Measurements from ENCODE around the gene ZNF571. TPM values are rescaled to one million over a fixed set of nuclear protein-coding genes. Genes with fewer than 3 reads are reported as not detected.
A peak's percentile ranks its signal among the peaks of the same experiment; 100 is the strongest.

Gene ZNF571
- polyA plus RNA-seq, 1 of the 3 experiments (the other 2 are of a cell fraction), result 1.1 TPM

DNA sequence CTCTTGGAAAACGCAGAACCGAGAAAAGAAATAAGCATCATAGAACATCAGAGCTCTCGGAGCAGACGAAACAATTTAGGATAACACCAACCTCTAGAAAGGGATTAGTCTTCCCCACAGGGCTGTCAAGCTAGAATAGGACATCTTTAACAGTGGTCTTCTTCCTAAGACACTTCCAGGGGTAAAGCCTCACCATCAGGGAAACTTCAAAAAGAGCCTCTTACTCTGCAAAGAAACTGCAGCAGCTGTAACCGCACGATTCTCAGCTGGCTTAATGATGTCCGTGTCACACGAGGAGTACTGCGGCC is 642 bp downstream of the ZNF571 start:
- no peaks in the 10 kb centered on the region for H3K9me2 ChIP-seq
- POLR2A ChIA-PET, result interaction anchor here (1.0 to 2.3 kb wide), 3 partner anchors 61 to 516 kb away, joined by 3 to 14 read pairs (median 3); partner anchors contain the start of genes ZFP30, ZNF420 and ZNF793
- peak overlapping the region; percentile 98 for H2AFZ ChIP-seq (ENCODE audit: low read depth)

DNA sequence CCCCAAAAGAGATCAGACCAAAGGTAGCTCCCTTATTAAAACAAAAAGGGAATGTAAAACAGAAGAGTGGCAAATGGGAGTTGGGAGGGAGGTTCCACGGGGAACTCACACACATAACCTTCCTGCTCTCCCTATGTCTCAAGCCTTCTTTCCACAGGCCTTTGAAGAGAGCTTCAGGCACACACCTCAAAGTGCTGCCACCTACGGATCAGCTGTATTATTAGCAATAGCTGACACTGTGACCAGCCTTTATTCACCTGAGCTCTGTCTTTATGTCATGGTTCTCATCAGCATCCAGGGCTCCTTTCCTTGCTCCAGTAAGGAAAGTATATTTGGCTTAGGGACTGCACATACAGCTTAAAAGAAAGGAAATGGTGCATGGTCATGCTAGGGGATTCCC is 11.3 kb downstream of the ZNF571 start:
- TF ChIP-seq NFIC (IDR thresholded peaks at IDR 0.05; ENCODE audit: borderline replicate concordance) (no peak), JUND (IDR thresholded peaks at IDR 0.05) (no peak), RAD21 (IDR thresholded peaks at IDR 0.05; ENCODE audit: low read length) (no peak), YY1 (IDR thresholded peaks at IDR 0.05; ENCODE audit: low read depth) (no peak), SMC3 (IDR thresholded peaks at IDR 0.05; ENCODE audit: low read depth, low read length) (no peak), FOXJ3 (CRISPR knock-in tag; IDR thresholded peaks at IDR 0.05) (no peak), CHD2 (IDR thresholded peaks at IDR 0.05; ENCODE audit: low read length, partially characterized antibody) (no peak)
- 52% methylated on average over 2 of the region's 2 CpGs for WGBS (ENCODE audit: low lambda C conversion rate)
- H3K79me2 ChIP-seq (ENCODE audit: insufficient read depth), result no peaks in the 10 kb centered on the region; the same call in 1 of the 2 replicates
- peaks cover 38 to 39% of the 10 kb centered on the region in 2 experiments for H3K36me3 ChIP-seq (replicated peaks in 1 of 2; ENCODE audit: control insufficient read depth in 1 of 2, insufficient read depth in 2 of 2, low read length in 1 of 2)
- no peak for DNase-seq
- ChIA-PET CTCF (interaction anchor here (0.7 to 1.1 kb wide), 3 partner anchors 9 to 31 kb away, joined by 3 read pairs; no protein-coding TSS in a partner anchor), POLR2A (no interaction called here)
- no peak overlapping the region for H3K4me3 ChIP-seq (ENCODE audit: low read depth in 2 of 2, low read length in 1 of 2)
- H3K9ac ChIP-seq, result no peak overlapping the region
- no peak overlapping the region for H2AFZ ChIP-seq (ENCODE audit: low read depth)
- no peaks in the 10 kb centered on the region for H3F3A ChIP-seq (replicated peaks; ENCODE audit: insufficient read depth)
- H3K27ac ChIP-seq (ENCODE audit: low read depth in 2 of 2, low read length in 1 of 2), result no peak overlapping the region
- H4K20me1 ChIP-seq (ENCODE audit: insufficient read depth), result no peaks in the 10 kb centered on the region
- H3K9me2 ChIP-seq, result no peaks in the 10 kb centered on the region
- peaks cover 6% of the 10 kb centered on the region; the same call in 1 of the 2 replicates for H3K9me3 ChIP-seq
- H3K4me1 ChIP-seq (ENCODE audit: control insufficient read depth in 1 of 2, insufficient read depth in 2 of 2, low read depth in 1 of 2, low read length in 1 of 2), result no peaks in the 10 kb centered on the region
- H3K4me2 ChIP-seq, result no peak overlapping the region
- no peaks in the 10 kb centered on the region for H3K27me3 ChIP-seq (ENCODE audit: insufficient read depth)

More for the DNA sequence above, 642 bp downstream of the ZNF571 start:
- H3K36me3 ChIP-seq (replicated peaks in 1 of 2; ENCODE audit: control insufficient read depth in 1 of 2, insufficient read depth in 2 of 2, low read length in 1 of 2), result no peaks in the 10 kb centered on the region
- WGBS (ENCODE audit: low lambda C conversion rate), result 16% methylated on average over 9 of the region's 9 CpGs
- H3K4me3 ChIP-seq (ENCODE audit: low read depth in 2 of 2, low read length in 1 of 2), result peak overlapping the region; percentile 88 to 97
- no peak for DNase-seq
- H4K20me1 ChIP-seq (ENCODE audit: insufficient read depth), result no peaks in the 10 kb centered on the region
- H3K4me2 ChIP-seq, result peak overlapping the region; percentile 90
- H3K27me3 ChIP-seq (ENCODE audit: insufficient read depth), result no peaks in the 10 kb centered on the region
- H3K4me1 ChIP-seq (ENCODE audit: control insufficient read depth in 1 of 2, insufficient read depth in 2 of 2, low read depth in 1 of 2, low read length in 1 of 2), result peaks cover 0 to 5% of the 10 kb centered on the region in 2 experiments; a peak in 2 of 4 replicates
- peaks cover 12% of the 10 kb centered on the region; the same call in 1 of the 2 replicates for H3K9me3 ChIP-seq
- H3K9ac ChIP-seq, result peak overlapping the region; percentile 65
- no peaks in the 10 kb centered on the region; the same call in 1 of the 2 replicates for H3K79me2 ChIP-seq (ENCODE audit: insufficient read depth)
- peak overlapping the region in 1 of 2 experiments; percentile 79; a peak in 1 of 4 replicates for H3K27ac ChIP-seq (ENCODE audit: low read depth in 2 of 2, low read length in 1 of 2)
- CTCF ChIA-PET, result interaction anchor here (0.6 to 1.8 kb wide), 3 partner anchors 42 to 621 kb away, joined by 3 to 16 read pairs (median 6); no protein-coding TSS in a partner anchor
- H3F3A ChIP-seq (replicated peaks; ENCODE audit: insufficient read depth), result peaks cover 8% of the 10 kb centered on the region
- TF ChIP-seq CHD2 (IDR thresholded peaks at IDR 0.05; ENCODE audit: low read length, partially characterized antibody), result no peak

DNA sequence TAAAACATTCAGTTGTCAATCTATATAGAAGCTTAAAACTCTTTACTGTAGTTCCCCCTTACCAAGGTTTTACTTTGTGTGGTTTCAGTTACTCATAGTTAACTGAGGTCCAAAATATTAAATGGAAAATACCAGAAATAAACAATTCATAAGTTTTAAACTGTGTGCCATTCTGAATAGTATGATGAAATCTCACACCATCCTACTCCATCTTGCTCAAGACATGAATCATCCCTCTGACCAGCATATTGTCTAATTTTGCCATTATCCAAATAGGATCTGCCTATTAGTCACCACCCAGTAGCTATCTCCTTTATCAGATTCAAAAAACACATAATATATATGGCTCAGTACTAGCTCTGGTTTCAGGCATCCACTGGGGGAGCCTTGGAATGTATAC is 22.4 kb downstream of the ZNF571 start:
- no peaks in the 10 kb centered on the region for H3F3A ChIP-seq (replicated peaks; ENCODE audit: insufficient read depth)
- no peak overlapping the region for H3K9ac ChIP-seq
- H4K20me1 ChIP-seq (ENCODE audit: insufficient read depth), result no peaks in the 10 kb centered on the region
- POLR2A ChIA-PET, result no interaction called here
- no peak overlapping the region for H3K4me2 ChIP-seq
- peaks cover 17 to 22% of the 10 kb centered on the region in 2 experiments for H3K36me3 ChIP-seq (replicated peaks in 1 of 2; ENCODE audit: control insufficient read depth in 1 of 2, insufficient read depth in 2 of 2, low read length in 1 of 2)
- no peak for DNase-seq
- no peaks in the 10 kb centered on the region for H3K79me2 ChIP-seq (ENCODE audit: insufficient read depth)
- H3K27me3 ChIP-seq (ENCODE audit: insufficient read depth), result no peaks in the 10 kb centered on the region
- peaks cover 15% of the 10 kb centered on the region; the same call in 1 of the 2 replicates for H3K9me3 ChIP-seq
- CTCF ChIA-PET, result interaction anchor here (1.1 kb wide), 1 partner anchor 20 kb away, joined by 3 read pairs; no protein-coding TSS in a partner anchor
- H3K4me3 ChIP-seq (ENCODE audit: low read depth in 2 of 2, low read length in 1 of 2), result no peak overlapping the region
- no peaks in the 10 kb centered on the region for H3K4me1 ChIP-seq (ENCODE audit: control insufficient read depth in 1 of 2, insufficient read depth in 2 of 2, low read depth in 1 of 2, low read length in 1 of 2)
- no peaks in the 10 kb centered on the region for H3K9me2 ChIP-seq
- no peak overlapping the region for H3K27ac ChIP-seq (ENCODE audit: low read depth in 2 of 2, low read length in 1 of 2)
- H2AFZ ChIP-seq (ENCODE audit: low read depth), result no peak overlapping the region
- TF ChIP-seq MXI1 (IDR thresholded peaks at IDR 0.05; ENCODE audit: low read depth, low read length) (no peak), MEF2A (IDR thresholded peaks at IDR 0.05; ENCODE audit: borderline replicate concordance, low read depth) (no peak), USF2 (IDR thresholded peaks at IDR 0.05; ENCODE audit: borderline replicate concordance, low read depth, low read length) (no peak), GABPA (IDR thresholded peaks at IDR 0.05; ENCODE audit: low read depth) (no peak), NFIC (IDR thresholded peaks at IDR 0.05; ENCODE audit: borderline replicate concordance) (no peak), TAF1 (IDR thresholded peaks at IDR 0.05; ENCODE audit: borderline replicate concordance, low read depth, low read length) (no peak), FOXM1 (IDR thresholded peaks at IDR 0.05; ENCODE audit: low read depth) (no peak), EP300 (IDR thresholded peaks at IDR 0.05; ENCODE audit: borderline replicate concordance in 1 of 2, low read depth in 1 of 2, low read length in 1 of 2) (no peak), MAX (IDR thresholded peaks at IDR 0.05; ENCODE audit: low read depth) (no peak)
- TF ChIP-seq, protein P1, sequence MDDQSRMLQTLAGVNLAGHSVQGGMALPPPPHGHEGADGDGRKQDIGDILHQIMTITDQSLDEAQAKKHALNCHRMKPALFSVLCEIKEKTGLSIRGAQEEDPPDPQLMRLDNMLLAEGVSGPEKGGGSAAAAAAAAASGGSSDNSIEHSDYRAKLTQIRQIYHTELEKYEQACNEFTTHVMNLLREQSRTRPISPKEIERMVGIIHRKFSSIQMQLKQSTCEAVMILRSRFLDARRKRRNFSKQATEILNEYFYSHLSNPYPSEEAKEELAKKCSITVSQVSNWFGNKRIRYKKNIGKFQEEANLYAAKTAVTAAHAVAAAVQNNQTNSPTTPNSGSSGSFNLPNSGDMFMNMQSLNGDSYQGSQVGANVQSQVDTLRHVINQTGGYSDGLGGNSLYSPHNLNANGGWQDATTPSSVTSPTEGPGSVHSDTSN (IDR thresholded peaks at IDR 0.05), result no peak
- TF ChIP-seq, protein P2, sequence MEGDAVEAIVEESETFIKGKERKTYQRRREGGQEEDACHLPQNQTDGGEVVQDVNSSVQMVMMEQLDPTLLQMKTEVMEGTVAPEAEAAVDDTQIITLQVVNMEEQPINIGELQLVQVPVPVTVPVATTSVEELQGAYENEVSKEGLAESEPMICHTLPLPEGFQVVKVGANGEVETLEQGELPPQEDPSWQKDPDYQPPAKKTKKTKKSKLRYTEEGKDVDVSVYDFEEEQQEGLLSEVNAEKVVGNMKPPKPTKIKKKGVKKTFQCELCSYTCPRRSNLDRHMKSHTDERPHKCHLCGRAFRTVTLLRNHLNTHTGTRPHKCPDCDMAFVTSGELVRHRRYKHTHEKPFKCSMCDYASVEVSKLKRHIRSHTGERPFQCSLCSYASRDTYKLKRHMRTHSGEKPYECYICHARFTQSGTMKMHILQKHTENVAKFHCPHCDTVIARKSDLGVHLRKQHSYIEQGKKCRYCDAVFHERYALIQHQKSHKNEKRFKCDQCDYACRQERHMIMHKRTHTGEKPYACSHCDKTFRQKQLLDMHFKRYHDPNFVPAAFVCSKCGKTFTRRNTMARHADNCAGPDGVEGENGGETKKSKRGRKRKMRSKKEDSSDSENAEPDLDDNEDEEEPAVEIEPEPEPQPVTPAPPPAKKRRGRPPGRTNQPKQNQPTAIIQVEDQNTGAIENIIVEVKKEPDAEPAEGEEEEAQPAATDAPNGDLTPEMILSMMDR (IDR thresholded peaks at IDR 0.05), result no peak
